Retinal pigment epithelial cell (primary cell): ENCODE results near the gene APOL2.
"Not testable (repeated sequence)": the region's sequence is repeated elsewhere in the genome, so short reads cannot be mapped to it uniquely, and the experiment has no call there.

Source experiments
- DNase-seq: peaks from one replicate; pipeline ENCODE4 v3.0.0-alpha.2; 2010; ENCODE audit warnings: low read depth
- H3K4me3 ChIP-seq: 2 replicates; pipeline ENCODE4 v1.5.1; 2011; ENCODE audit warnings: mild to moderate bottlenecking, low read length, control low read depth, moderate library complexity
- TF ChIP-seq, protein P1 (sequence below): conservative IDR thresholded peaks from 2 replicates; pipeline ENCODE4 v1.5.1; 2011; ENCODE audit warnings: low read depth, low read length, control low read depth, inconsistent platforms

The APOL2 gene

DNA sequence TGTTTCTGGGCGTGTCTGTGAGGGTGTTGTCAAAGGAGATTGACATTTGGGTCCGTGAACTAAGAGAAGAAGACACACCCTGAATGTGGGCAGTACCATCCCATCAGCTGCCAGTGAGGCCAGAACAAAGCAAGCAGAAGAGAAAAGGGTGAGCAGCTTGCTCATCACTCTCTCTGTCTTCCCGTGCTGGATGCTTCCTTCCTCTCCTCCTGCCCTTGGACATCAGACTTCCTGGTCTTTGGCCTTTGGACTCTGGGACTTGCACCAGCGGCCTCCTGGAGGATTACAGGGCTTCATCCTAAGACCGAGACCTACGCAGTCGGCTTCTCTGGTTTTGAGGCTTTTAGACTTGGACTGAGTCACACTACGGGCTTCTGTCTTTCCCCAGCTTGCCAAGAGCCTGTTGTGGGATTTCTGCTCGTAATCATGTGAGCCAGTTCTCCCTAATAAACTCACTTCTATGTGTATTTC is 18.8 kb downstream of the APOL2 start:
- no peak overlapping the region for H3K4me3 ChIP-seq
- TF ChIP-seq, protein P1, sequence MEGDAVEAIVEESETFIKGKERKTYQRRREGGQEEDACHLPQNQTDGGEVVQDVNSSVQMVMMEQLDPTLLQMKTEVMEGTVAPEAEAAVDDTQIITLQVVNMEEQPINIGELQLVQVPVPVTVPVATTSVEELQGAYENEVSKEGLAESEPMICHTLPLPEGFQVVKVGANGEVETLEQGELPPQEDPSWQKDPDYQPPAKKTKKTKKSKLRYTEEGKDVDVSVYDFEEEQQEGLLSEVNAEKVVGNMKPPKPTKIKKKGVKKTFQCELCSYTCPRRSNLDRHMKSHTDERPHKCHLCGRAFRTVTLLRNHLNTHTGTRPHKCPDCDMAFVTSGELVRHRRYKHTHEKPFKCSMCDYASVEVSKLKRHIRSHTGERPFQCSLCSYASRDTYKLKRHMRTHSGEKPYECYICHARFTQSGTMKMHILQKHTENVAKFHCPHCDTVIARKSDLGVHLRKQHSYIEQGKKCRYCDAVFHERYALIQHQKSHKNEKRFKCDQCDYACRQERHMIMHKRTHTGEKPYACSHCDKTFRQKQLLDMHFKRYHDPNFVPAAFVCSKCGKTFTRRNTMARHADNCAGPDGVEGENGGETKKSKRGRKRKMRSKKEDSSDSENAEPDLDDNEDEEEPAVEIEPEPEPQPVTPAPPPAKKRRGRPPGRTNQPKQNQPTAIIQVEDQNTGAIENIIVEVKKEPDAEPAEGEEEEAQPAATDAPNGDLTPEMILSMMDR, result no peak
- no peak for DNase-seq

DNA sequence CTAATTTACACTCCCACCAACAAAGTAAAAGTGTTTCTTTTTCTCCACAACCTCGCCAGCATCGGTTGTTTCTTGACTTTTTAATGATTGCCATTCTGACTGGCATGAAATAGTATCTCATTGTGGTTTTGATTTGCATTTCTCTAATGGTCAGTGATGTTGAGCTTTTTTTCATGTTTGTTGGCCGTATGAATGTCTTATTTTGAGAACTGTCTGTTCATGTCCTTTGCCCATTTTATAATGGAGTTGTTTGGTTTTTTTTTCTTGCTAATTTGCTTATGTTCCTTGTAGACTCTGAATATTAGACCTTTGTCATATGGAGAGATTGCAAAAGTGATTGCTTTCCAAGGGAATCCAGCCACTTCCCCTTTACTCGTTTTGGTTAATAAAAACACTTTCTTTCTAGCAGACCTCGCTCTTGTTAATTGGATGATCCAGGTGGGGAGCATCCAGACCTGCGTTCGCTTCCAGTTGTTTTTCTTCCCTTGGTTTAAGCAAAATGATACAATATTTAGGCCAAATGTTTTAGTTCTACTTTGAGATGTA is 20.6 kb downstream of the APOL2 start:
- no peak overlapping the region for H3K4me3 ChIP-seq
- DNase-seq, result no peak
- TF ChIP-seq, protein P1, result no peak

DNA sequence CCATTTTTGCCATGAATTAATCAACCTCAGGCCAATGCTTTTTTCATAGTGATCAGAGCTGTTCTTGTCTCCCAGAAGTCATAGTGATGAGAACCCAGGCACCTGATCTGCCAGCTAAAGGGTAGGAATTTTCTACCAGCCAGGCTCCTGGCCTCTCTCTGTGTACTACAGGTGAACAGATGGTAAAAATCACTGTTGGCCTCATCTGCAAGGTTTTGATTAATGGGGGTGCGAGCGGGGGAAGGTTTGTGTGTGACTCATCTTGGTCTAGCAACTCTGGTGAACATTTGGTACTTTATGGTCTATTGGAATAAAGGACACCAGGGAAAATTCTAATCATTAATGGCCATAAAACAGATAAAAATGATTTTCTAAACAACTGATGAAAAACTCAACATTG is 23.3 kb downstream of the APOL2 start:
- TF ChIP-seq, protein P1, result no peak
- no peak overlapping the region for H3K4me3 ChIP-seq
- DNase-seq, result no peak

DNA sequence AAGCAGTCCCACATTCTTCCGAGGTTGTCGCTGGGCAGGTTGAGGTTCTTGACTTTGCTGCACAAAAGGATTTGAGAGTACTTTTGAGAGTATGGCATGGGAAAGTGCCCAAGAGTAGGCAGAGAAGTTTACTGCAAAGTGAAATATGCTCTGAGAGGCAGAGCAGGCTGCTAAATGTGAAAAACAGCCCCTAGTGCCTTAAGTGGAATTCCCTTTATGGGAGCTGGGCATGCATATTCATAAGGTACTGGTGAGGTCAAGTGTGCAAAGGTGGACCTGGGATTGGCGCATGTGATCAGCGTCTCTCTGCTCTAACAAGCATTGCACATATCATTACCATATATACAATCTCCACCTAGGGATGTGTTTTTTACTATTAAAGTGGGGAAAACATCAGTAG is 25.7 kb downstream of the APOL2 start:
- TF ChIP-seq, protein P1, result no peak
- no peak overlapping the region for H3K4me3 ChIP-seq
- DNase-seq, result no peak

DNA sequence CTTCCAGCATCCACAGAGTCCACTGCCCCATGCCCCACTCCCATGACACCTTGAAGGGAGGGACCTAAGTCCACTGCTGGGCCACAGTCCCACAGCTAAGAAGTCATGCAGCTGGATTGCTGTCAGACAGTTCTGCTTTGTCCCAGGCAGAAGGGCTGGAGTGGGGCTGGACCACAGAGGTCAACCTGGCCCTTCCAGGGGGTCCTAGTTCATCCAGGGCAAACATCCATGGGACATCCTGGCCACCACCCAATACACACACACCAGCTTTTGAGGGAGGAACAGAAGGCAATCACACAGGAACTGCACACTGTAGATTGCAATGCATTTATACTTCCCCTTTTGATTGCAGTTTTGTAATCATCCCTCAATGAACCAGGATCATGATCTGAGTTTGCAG is 26.4 kb downstream of the APOL2 start:
- TF ChIP-seq, protein P1, result no peak
- H3K4me3 ChIP-seq, result no peak overlapping the region
- no peak for DNase-seq

DNA sequence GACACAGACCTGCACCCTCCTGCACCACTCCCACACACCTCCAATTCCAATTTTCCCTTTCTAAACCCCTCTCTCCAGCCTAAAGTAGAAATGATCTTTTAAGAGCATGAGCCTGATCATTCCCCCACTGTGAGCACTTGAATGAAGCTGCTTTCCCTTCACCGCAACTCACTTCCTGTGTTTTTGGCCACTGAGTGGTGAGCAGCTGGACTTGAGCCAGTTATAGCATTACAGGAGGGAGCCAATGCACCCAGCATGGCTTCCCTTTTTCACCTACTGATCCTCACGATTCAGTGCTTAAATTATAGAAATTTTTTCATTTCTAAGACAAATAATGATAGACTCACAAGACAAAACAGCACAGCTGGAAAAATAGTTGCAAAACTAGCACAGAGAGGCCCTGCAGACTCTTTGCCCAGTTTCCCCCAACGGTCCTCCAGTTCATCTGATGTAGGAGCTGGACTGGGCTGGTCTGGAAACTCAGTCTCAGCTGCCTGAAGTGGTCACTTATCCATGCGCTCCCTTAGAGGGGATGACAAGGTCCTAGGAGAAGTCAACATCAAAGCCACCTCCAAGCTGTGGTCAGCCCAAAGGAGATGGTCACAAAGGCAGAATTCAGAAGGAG is 28.0 kb downstream of the APOL2 start:
- no peak for DNase-seq
- H3K4me3 ChIP-seq, result no peak overlapping the region
- TF ChIP-seq, protein P1, result no peak

DNA sequence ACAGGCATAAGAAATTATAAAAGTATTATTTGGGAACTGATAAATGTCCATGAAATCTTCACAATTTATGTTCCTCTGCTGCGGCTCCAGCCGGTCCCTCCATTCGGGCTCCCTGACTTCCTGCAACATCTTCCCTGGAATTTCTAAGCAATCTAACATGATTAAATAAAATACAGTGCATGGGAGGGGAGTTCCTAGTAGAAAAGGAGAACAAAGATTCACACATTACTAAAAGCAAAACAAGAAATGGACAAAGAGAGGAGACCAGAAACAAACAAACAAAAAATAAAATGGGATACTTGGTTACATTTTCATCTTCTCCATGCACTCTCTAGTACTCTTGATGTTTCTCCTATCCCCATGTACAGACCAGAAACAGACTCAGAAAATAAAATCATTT is 29.1 kb downstream of the APOL2 start:
- TF ChIP-seq, protein P1, result no peak
- H3K4me3 ChIP-seq, result no peak overlapping the region
- no peak for DNase-seq

DNA sequence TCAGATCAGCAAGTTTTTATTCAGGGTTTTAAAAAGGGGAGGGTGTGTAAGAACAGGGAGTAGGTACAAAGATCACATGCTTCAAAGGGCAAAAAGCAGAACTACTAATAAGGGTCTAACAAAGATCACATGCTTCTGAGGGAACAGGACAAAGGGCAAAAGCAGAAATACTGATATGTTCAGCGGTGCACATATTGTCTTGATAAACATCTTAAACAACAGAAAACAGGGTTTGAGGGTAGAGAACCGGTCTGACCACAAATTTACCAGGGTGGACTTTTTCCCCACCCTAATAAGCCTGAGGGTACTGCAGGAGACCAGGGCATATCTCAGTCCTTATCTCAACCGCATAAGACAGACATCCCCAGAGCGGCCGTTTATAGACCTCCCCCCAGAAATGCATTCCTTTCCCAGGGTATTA is 29.8 kb downstream of the APOL2 start:
- not testable (repeated sequence) for H3K4me3 ChIP-seq, DNase-seq
